MM.1S (cell line): ENCODE results near the gene SPATA45.
"Not testable (repeated sequence)": the region's sequence is repeated elsewhere in the genome, so short reads cannot be mapped to it uniquely, and the experiment has no call there.

Source experiments
- DNase-seq: peaks from one replicate; pipeline ENCODE4 v3.0.0-alpha.2; 2015
- H2AFZ ChIP-seq: fragments of 300-600 bp; sonication (generic); 2 replicates; pipeline ENCODE4 v1.6.0; 2016; ENCODE audit warnings: antibody characterized with exemption, low read length
- H3F3A ChIP-seq: fragments of 300-600 bp; sonication (generic); 2 replicates; pipeline ENCODE4 v1.6.1; 2016; ENCODE audit warnings: mild to moderate bottlenecking, antibody characterized with exemption, low read length, moderate library complexity, mixed read lengths; ENCODE audit not compliant: insufficient read depth
- H3K27ac ChIP-seq: fragments of 300-600 bp; sonication (generic); 2 replicates; pipeline ENCODE4 v1.5.1; 2016; ENCODE audit warnings: mild to moderate bottlenecking, low read length
- H3K27me3 ChIP-seq: fragments of 300-600 bp; sonication (generic); replicated peaks from 2 replicates; pipeline ENCODE4 v1.6.0; 2016; ENCODE audit warnings: low read length; ENCODE audit not compliant: insufficient read depth
- H3K36me3 ChIP-seq: fragments of 300-600 bp; sonication (generic); replicated peaks from 2 replicates; pipeline ENCODE4 v1.6.1; 2016; ENCODE audit warnings: mild to moderate bottlenecking, low read length, mixed read lengths; ENCODE audit not compliant: insufficient read depth
- H3K4me1 ChIP-seq: fragments of 300-600 bp; sonication (generic); 2 replicates; pipeline ENCODE4 v1.6.1; 2016; ENCODE audit warnings: low read length, mixed read lengths
- H3K4me2 ChIP-seq: fragments of 300-600 bp; sonication (generic); 2 replicates; pipeline ENCODE4 v1.6.0; 2016; ENCODE audit warnings: low read depth, low read length
- H3K4me3 ChIP-seq: fragments of 300-600 bp; sonication (generic); 2 replicates; pipeline ENCODE4 v1.5.1; 2016; ENCODE audit warnings: low read length, mixed read lengths
- H3K79me2 ChIP-seq: fragments of 300-600 bp; sonication (generic); 2 replicates; pipeline ENCODE4 v1.6.1; 2016; ENCODE audit warnings: mixed run types, low read length, mixed read lengths
- H3K9ac ChIP-seq: fragments of 300-600 bp; sonication (generic); 2 replicates; pipeline ENCODE4 v1.6.1; 2016; ENCODE audit warnings: low read length, mixed read lengths
- H3K9me2 ChIP-seq: fragments of 300-600 bp; sonication (generic); replicated peaks from 2 replicates; pipeline ENCODE4 v1.6.1; 2016; ENCODE audit warnings: mild to moderate bottlenecking, low read length, mixed read lengths; ENCODE audit not compliant: insufficient read depth
- H3K9me3 ChIP-seq: fragments of 300-600 bp; sonication (generic); replicated peaks from 2 replicates; pipeline ENCODE4 v1.6.1; 2016; ENCODE audit warnings: mild to moderate bottlenecking, low read length, mixed read lengths; ENCODE audit not compliant: insufficient read depth
- H4K20me1 ChIP-seq: fragments of 300-600 bp; sonication (generic); 2 replicates; pipeline ENCODE4 v1.6.1; 2016; ENCODE audit warnings: mild to moderate bottlenecking, low read length, moderate library complexity, mixed read lengths; ENCODE audit not compliant: insufficient read depth
- EZH2 ChIP-seq: fragments of 300-600 bp; sonication (generic); optimal IDR thresholded peaks from 2 replicates; pipeline ENCODE3; 2017; ENCODE audit warnings: low read depth, mild to moderate bottlenecking, antibody characterized with exemption, low read length, mixed read lengths
- EZH2phosphoT487 ChIP-seq: fragments of 300-600 bp; sonication (generic); IDR thresholded peaks from 2 replicates; pipeline ENCODE4 v1.6.1; 2018; ENCODE audit warnings: antibody characterized with exemption, low read length
- TF ChIP-seq, protein P1 (sequence below): fragments of 300-600 bp; sonication (generic); IDR thresholded peaks from 2 replicates; pipeline ENCODE4 v1.5.1; 2016; ENCODE audit warnings: antibody characterized with exemption, low read length, mixed read lengths

Gene SPATA45

DNA sequence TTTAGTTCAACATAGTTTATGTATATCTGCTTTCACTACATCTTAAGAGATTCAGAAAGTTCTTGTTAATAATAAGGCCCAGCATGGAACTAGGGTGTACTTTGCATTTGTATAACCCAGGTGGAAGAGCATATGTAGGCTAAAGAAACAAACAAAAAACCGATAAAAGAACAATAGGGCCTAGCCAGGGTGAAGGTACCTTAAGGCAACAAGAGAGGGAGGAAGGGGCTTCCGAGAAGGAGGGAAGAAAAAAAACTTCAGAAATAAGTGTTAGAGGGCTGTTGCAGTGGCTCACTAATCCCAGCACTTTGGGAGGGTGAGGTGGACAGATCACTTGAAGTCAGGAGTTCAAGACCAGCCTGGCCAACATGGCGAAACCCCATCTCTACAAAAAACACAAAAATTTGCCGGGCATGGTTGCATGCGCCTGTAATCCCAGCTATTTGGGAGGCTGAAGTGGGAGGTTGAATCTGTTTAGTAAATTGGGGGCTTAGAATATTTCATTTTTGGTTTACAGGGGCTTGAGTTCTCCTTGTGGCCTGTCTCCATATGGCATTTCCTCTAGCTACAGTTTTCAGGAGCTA is 4.7 kb upstream of the SPATA45 start:
- Histone ChIP-seq H3K4me1 (peaks cover 5% of the 10 kb centered on the region; the same call in 1 of the 2 replicates), H3K4me3 (no peak overlapping the region), H3F3A (0 out of 2 replicates have a peak, but pooled peaks cover 2% of the 10 kb centered on the region), H3K4me2 (no peak overlapping the region), H3K9me2 (no peaks in the 10 kb centered on the region), H3K27me3 (no peaks in the 10 kb centered on the region), H3K27ac (no peak overlapping the region), H3K36me3 (no peaks in the 10 kb centered on the region), H3K79me2 (peaks cover 6% of the 10 kb centered on the region; the same call in 1 of the 2 replicates), H3K9me3 (no peaks in the 10 kb centered on the region), H4K20me1 (no peaks in the 10 kb centered on the region), H2AFZ (no peak overlapping the region), H3K9ac (no peak overlapping the region)
- TF ChIP-seq, protein P1, sequence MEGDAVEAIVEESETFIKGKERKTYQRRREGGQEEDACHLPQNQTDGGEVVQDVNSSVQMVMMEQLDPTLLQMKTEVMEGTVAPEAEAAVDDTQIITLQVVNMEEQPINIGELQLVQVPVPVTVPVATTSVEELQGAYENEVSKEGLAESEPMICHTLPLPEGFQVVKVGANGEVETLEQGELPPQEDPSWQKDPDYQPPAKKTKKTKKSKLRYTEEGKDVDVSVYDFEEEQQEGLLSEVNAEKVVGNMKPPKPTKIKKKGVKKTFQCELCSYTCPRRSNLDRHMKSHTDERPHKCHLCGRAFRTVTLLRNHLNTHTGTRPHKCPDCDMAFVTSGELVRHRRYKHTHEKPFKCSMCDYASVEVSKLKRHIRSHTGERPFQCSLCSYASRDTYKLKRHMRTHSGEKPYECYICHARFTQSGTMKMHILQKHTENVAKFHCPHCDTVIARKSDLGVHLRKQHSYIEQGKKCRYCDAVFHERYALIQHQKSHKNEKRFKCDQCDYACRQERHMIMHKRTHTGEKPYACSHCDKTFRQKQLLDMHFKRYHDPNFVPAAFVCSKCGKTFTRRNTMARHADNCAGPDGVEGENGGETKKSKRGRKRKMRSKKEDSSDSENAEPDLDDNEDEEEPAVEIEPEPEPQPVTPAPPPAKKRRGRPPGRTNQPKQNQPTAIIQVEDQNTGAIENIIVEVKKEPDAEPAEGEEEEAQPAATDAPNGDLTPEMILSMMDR, result no peak
- no peak for TF ChIP-seq EZH2phosphoT487
- TF ChIP-seq EZH2, result no peak
- no peak for DNase-seq

DNA sequence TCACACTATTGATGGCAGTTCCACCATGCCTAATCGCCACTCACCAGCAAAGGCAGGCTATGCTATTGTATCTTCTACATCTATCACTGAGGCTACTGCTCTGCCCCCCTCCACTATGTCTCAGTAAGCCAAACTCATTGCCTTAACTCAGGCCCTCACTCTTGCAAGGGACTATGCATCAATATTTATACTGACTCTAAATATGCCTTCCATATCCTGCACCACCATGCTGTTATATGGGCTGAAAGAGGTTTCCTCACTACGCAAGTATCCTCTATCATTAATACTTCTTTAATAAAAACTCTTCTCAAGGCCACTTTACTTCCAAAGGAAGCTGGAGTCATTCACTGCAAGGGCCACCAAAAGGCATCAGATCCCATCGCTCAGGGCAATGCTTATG is 2.9 kb downstream of the SPATA45 start:
- not testable (repeated sequence) for H3K27ac ChIP-seq, H3K9me2 ChIP-seq, H3K4me2 ChIP-seq, H3K79me2 ChIP-seq, H3K27me3 ChIP-seq, DNase-seq, H3K9me3 ChIP-seq, H3K4me1 ChIP-seq, H3F3A ChIP-seq, H4K20me1 ChIP-seq, H3K9ac ChIP-seq, H3K36me3 ChIP-seq, H2AFZ ChIP-seq, H3K4me3 ChIP-seq

- Histone ChIP-seq H4K20me1 (no peaks in the 10 kb centered on the region), H3K9me3 (no peaks in the 10 kb centered on the region), H3F3A (no peaks in the 10 kb centered on the region), H3K36me3 (no peaks in the 10 kb centered on the region), H3K4me1 (no peaks in the 10 kb centered on the region), H3K27me3 (no peaks in the 10 kb centered on the region), H3K79me2 (no peaks in the 10 kb centered on the region), H3K4me3 (no peak overlapping the region), H3K27ac (no peak overlapping the region), H3K4me2 (no peak overlapping the region), H3K9ac (no peak overlapping the region), H3K9me2 (no peaks in the 10 kb centered on the region), H2AFZ (no peak overlapping the region)
- no peak for DNase-seq
- TF ChIP-seq EZH2, result no peak
- TF ChIP-seq, protein P1, result no peak
- TF ChIP-seq EZH2phosphoT487, result no peak
Observed at GRCh38 chr1:212838145-212838544, 9.3 kb downstream of the SPATA45 start.

DNA sequence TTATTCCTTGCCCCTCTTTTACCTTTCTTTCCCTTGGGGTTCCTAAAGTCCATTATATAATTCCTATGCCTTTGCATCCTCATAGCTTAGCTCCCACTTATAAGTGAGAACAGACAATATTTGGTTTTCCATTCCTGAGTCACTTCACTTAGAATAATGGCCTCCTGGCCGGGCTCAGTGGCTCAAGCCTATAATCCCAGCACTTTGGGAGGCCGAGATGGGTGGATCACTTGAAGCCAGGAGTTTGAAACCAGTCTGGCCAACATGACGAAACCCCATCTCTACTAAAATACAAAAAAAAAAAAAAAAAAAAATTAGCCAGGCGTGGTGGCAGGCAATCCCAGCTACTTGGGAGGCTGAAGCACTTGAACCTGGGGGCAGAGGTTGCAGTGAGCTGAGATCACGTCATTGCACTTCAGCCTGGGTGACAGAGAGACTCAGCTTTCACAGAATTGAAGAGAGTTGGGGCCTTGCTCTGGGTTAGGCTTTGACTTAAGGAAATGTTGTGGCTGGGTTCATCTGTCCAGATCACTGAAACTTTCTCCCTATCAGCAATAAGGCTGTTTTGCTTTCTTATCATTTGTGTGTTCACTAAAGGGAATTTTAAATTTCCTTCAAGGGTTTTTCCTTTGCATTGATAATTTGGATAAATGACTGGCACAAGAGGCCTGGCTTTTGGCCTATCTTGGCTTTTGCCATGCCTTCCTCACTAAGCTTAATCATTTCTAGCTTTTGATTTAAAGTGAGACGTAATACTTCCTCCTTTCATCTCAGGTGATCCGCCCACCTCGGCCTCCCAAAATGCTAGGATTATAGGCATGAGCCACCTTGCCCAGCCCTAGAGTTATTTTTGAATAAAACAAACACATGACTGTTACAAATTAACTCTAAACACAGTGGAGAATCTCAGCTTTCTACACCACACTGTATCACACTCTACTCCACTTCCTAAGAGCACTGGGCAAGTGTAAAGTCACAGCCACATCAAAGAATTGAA is 13.9 kb downstream of the SPATA45 start:
- not testable (repeated sequence) for H2AFZ ChIP-seq, H3K9me2 ChIP-seq, H3K9ac ChIP-seq, H3K9me3 ChIP-seq, H3F3A ChIP-seq, H3K79me2 ChIP-seq, H3K27me3 ChIP-seq, H3K27ac ChIP-seq, H3K4me3 ChIP-seq, DNase-seq, H3K36me3 ChIP-seq, H3K4me2 ChIP-seq, H4K20me1 ChIP-seq, H3K4me1 ChIP-seq
